ENCODE data around the gene COPA. TPM values are rescaled to one million over a fixed set of nuclear protein-coding genes. Genes with fewer than 3 reads are reported as not detected.

COPA gene
- total and polyA plus RNA-seq, 7 experiments from 2014 or later = 101 to 156 (median 118) TPM

GRCh38 chr1:160328184-160328583 lies 14.9 kb downstream of the COPA start:
- H3K4me1 ChIP-seq (ENCODE audit: control insufficient read depth in 2 of 2, insufficient read depth in 2 of 2, low read length in 2 of 2) = no peaks in the 10 kb centered on the region
- no peak for DNase-seq
- H3K36me3 ChIP-seq (ENCODE audit: control insufficient read depth in 2 of 3, insufficient read depth in 3 of 3, low read length in 3 of 3) = peaks cover 27 to 95% (median 49%) of the 10 kb centered on the region in 3 experiments
- H3K4me3 Mint-ChIP-seq = no peak overlapping the region
- no peak overlapping the region for H3K27ac ChIP-seq (ENCODE audit: low read depth, low read length)
- CTCF ChIA-PET = interaction anchor here (1.2 kb wide), 1 partner anchor 27 kb away, joined by 3 read pairs; no protein-coding TSS in a partner anchor
- H3K4me3 ChIP-seq (ENCODE audit: low read length) = no peak overlapping the region
- H3K9me3 ChIP-seq (ENCODE audit: control insufficient read depth in 2 of 3, low read length in 3 of 3) = no peaks in the 10 kb centered on the region
- H3K4me1 Mint-ChIP-seq = peaks cover 0 to 10% (median 5%) of the 10 kb centered on the region in 7 donors
- no peaks in the 10 kb centered on the region for H3K9me3 Mint-ChIP-seq
- H3K27me3 Mint-ChIP-seq = no peaks in the 10 kb centered on the region
- peaks cover 16 to 52% (median 28%) of the 10 kb centered on the region in 5 donors for H3K36me3 Mint-ChIP-seq
- intact Hi-C loops (cut with micrococcal nuclease) = no loop called here
- no peak for ATAC-seq
- POLR2A ChIA-PET = interaction anchor here (0.5 kb wide), 1 partner anchor 176 kb away, joined by 3 read pairs; no protein-coding TSS in a partner anchor
- H3K27ac Mint-ChIP-seq = peak overlapping the region in 2 of 9 donors; percentile 26 to 36
- H3K27me3 ChIP-seq (ENCODE audit: control insufficient read depth in 2 of 2, insufficient read depth in 2 of 2, low read length in 2 of 2) = no peaks in the 10 kb centered on the region

GRCh38 chr1:160326418-160326817 lies 16.6 kb downstream of the COPA start:
- peaks cover 16 to 56% (median 41%) of the 10 kb centered on the region in 5 donors for H3K36me3 Mint-ChIP-seq
- H3K9me3 Mint-ChIP-seq = no peaks in the 10 kb centered on the region
- no peak for DNase-seq
- Histone ChIP-seq H3K4me3 (ENCODE audit: low read length) (no peak overlapping the region), H3K9me3 (ENCODE audit: control insufficient read depth in 2 of 3, low read length in 3 of 3) (no peaks in the 10 kb centered on the region), H3K36me3 (ENCODE audit: control insufficient read depth in 2 of 3, insufficient read depth in 3 of 3, low read length in 3 of 3) (peaks cover 23 to 89% (median 45%) of the 10 kb centered on the region in 3 experiments), H3K27me3 (ENCODE audit: control insufficient read depth in 2 of 2, insufficient read depth in 2 of 2, low read length in 2 of 2) (no peaks in the 10 kb centered on the region), H3K4me1 (ENCODE audit: control insufficient read depth in 2 of 2, insufficient read depth in 2 of 2, low read length in 2 of 2) (no peaks in the 10 kb centered on the region), H3K27ac (ENCODE audit: low read depth, low read length) (no peak overlapping the region)
- ChIA-PET POLR2A (no interaction called here), CTCF (no interaction called here)
- H3K27me3 Mint-ChIP-seq = no peaks in the 10 kb centered on the region
- no peak for ATAC-seq
- no peak overlapping the region for H3K27ac Mint-ChIP-seq
- peaks cover 3 to 17% (median 11%) of the 10 kb centered on the region in 7 donors for H3K4me1 Mint-ChIP-seq
- no peak overlapping the region for H3K4me3 Mint-ChIP-seq
- intact Hi-C loops (cut with micrococcal nuclease) = no loop called here

- no peaks in the 10 kb centered on the region for H3K9me3 ChIP-seq (ENCODE audit: control insufficient read depth in 2 of 3, low read length in 3 of 3)
- ChIA-PET POLR2A (interaction anchor here (1.1 kb wide), 1 partner anchor 16 kb away, joined by 3 read pairs; no protein-coding TSS in a partner anchor), CTCF (no interaction called here)
- no peaks in the 10 kb centered on the region for H3K9me3 Mint-ChIP-seq
- H3K4me3 ChIP-seq (ENCODE audit: low read length) = no peak overlapping the region
- peak overlapping the region in 3 of 9 donors; percentile 12 to 41 (median 18) for H3K27ac Mint-ChIP-seq
- no peaks in the 10 kb centered on the region for H3K27me3 ChIP-seq (ENCODE audit: control insufficient read depth in 2 of 2, insufficient read depth in 2 of 2, low read length in 2 of 2)
- H3K36me3 ChIP-seq (ENCODE audit: control insufficient read depth in 2 of 3, insufficient read depth in 3 of 3, low read length in 3 of 3) = peaks cover 23 to 83% (median 43%) of the 10 kb centered on the region in 3 experiments
- no peaks in the 10 kb centered on the region for H3K27me3 Mint-ChIP-seq
- H3K4me1 ChIP-seq (ENCODE audit: control insufficient read depth in 2 of 2, insufficient read depth in 2 of 2, low read length in 2 of 2) = no peaks in the 10 kb centered on the region
- intact Hi-C loops (cut with micrococcal nuclease) = no loop called here
- H3K4me3 Mint-ChIP-seq = no peak overlapping the region
- H3K4me1 Mint-ChIP-seq = peaks cover 3 to 22% (median 17%) of the 10 kb centered on the region in 7 donors
- H3K36me3 Mint-ChIP-seq = peaks cover 12 to 56% (median 49%) of the 10 kb centered on the region in 5 donors
- DNase-seq (no peak), ATAC-seq (no peak)
- no peak overlapping the region for H3K27ac ChIP-seq (ENCODE audit: low read depth, low read length)
Observed at GRCh38 chr1:160325252-160325651, 17.8 kb downstream of the COPA start.

- Histone ChIP-seq H3K27ac (ENCODE audit: low read depth, low read length) (no peak overlapping the region), H3K4me3 (ENCODE audit: low read length) (no peak overlapping the region), H3K27me3 (ENCODE audit: control insufficient read depth in 2 of 2, insufficient read depth in 2 of 2, low read length in 2 of 2) (no peaks in the 10 kb centered on the region), H3K4me1 (ENCODE audit: control insufficient read depth in 2 of 2, insufficient read depth in 2 of 2, low read length in 2 of 2) (no peaks in the 10 kb centered on the region), H3K9me3 (ENCODE audit: control insufficient read depth in 2 of 3, low read length in 3 of 3) (no peaks in the 10 kb centered on the region), H3K36me3 (ENCODE audit: control insufficient read depth in 2 of 3, insufficient read depth in 3 of 3, low read length in 3 of 3) (peaks cover 26 to 80% (median 26%) of the 10 kb centered on the region in 3 experiments)
- H3K4me1 Mint-ChIP-seq = peaks cover 9 to 36% (median 29%) of the 10 kb centered on the region in 7 donors
- intact Hi-C loops (cut with micrococcal nuclease) = no loop called here
- no peaks in the 10 kb centered on the region for H3K27me3 Mint-ChIP-seq
- peaks cover 14 to 64% (median 58%) of the 10 kb centered on the region in 5 donors for H3K36me3 Mint-ChIP-seq
- H3K27ac Mint-ChIP-seq = peak overlapping the region in 1 of 9 donors; percentile 48
- DNase-seq (no peak), ATAC-seq (no peak)
- no peak overlapping the region for H3K4me3 Mint-ChIP-seq
- ChIA-PET POLR2A (no interaction called here), CTCF (no interaction called here)
- H3K9me3 Mint-ChIP-seq = peaks cover 0 to 3% (median 0%) of the 10 kb centered on the region in 11 donors
Observed at GRCh38 chr1:160322831-160323230, 20.2 kb downstream of the COPA start.

GRCh38 chr1:160315359-160315758 lies 27.7 kb downstream of the COPA start:
- CTCF ChIA-PET = no interaction called here
- Mint-ChIP-seq H3K4me3 (no peak overlapping the region), H3K27me3 (no peaks in the 10 kb centered on the region), H3K36me3 (peaks cover 38 to 87% (median 66%) of the 10 kb centered on the region in 5 donors), H3K9me3 (peaks cover 0 to 25% (median 12%) of the 10 kb centered on the region in 11 donors), H3K4me1 (peaks cover 9 to 27% (median 21%) of the 10 kb centered on the region in 7 donors), H3K27ac (peak overlapping the region in 2 of 9 donors; percentile 8 to 36)
- Histone ChIP-seq H3K36me3 (ENCODE audit: control insufficient read depth in 2 of 3, insufficient read depth in 3 of 3, low read length in 3 of 3) (peaks cover 24 to 90% (median 26%) of the 10 kb centered on the region in 3 experiments), H3K4me1 (ENCODE audit: control insufficient read depth in 2 of 2, insufficient read depth in 2 of 2, low read length in 2 of 2) (no peaks in the 10 kb centered on the region), H3K9me3 (ENCODE audit: control insufficient read depth in 2 of 3, low read length in 3 of 3) (peaks cover 0 to 7% (median 0%) of the 10 kb centered on the region in 3 experiments), H3K27me3 (ENCODE audit: control insufficient read depth in 2 of 2, insufficient read depth in 2 of 2, low read length in 2 of 2) (no peaks in the 10 kb centered on the region), H3K27ac (ENCODE audit: low read depth, low read length) (no peak overlapping the region), H3K4me3 (ENCODE audit: low read length) (no peak overlapping the region)
- DNase-seq (no peak), ATAC-seq (no peak)
- intact Hi-C loops (cut with micrococcal nuclease) = no loop called here
- POLR2A ChIA-PET = no interaction called here

GRCh38 chr1:160309571-160309970 lies 33.5 kb downstream of the COPA start:
- CTCF ChIA-PET = no interaction called here
- Histone ChIP-seq H3K27me3 (ENCODE audit: control insufficient read depth in 2 of 2, insufficient read depth in 2 of 2, low read length in 2 of 2) (no peaks in the 10 kb centered on the region), H3K36me3 (ENCODE audit: control insufficient read depth in 2 of 3, insufficient read depth in 3 of 3, low read length in 3 of 3) (peaks cover 40 to 88% (median 47%) of the 10 kb centered on the region in 3 experiments), H3K4me1 (ENCODE audit: control insufficient read depth in 2 of 2, insufficient read depth in 2 of 2, low read length in 2 of 2) (no peaks in the 10 kb centered on the region), H3K9me3 (ENCODE audit: control insufficient read depth in 2 of 3, low read length in 3 of 3) (no peaks in the 10 kb centered on the region), H3K4me3 (ENCODE audit: low read length) (no peak overlapping the region), H3K27ac (ENCODE audit: low read depth, low read length) (no peak overlapping the region)
- intact Hi-C loops (cut with micrococcal nuclease) = no loop called here
- peaks cover 0 to 2% (median 0%) of the 10 kb centered on the region in 7 donors for H3K4me1 Mint-ChIP-seq
- ATAC-seq (no peak), DNase-seq (no peak)
- peaks cover 28 to 70% (median 41%) of the 10 kb centered on the region in 5 donors for H3K36me3 Mint-ChIP-seq
- no peak overlapping the region for H3K4me3 Mint-ChIP-seq
- no peaks in the 10 kb centered on the region for H3K27me3 Mint-ChIP-seq
- peak overlapping the region in 4 of 9 donors; percentile 28 to 41 (median 35) for H3K27ac Mint-ChIP-seq
- H3K9me3 Mint-ChIP-seq = no peaks in the 10 kb centered on the region
- POLR2A ChIA-PET = interaction anchor here (0.7 kb wide), 1 partner anchor 32 kb away, joined by 3 read pairs; no protein-coding TSS in a partner anchor

- Histone ChIP-seq H3K36me3 (ENCODE audit: control insufficient read depth in 2 of 3, insufficient read depth in 3 of 3, low read length in 3 of 3) (peaks cover 40 to 88% (median 47%) of the 10 kb centered on the region in 3 experiments), H3K4me1 (ENCODE audit: control insufficient read depth in 2 of 2, insufficient read depth in 2 of 2, low read length in 2 of 2) (no peaks in the 10 kb centered on the region), H3K27ac (ENCODE audit: low read depth, low read length) (no peak overlapping the region), H3K4me3 (ENCODE audit: low read length) (no peak overlapping the region), H3K27me3 (ENCODE audit: control insufficient read depth in 2 of 2, insufficient read depth in 2 of 2, low read length in 2 of 2) (no peaks in the 10 kb centered on the region), H3K9me3 (ENCODE audit: control insufficient read depth in 2 of 3, low read length in 3 of 3) (no peaks in the 10 kb centered on the region)
- ATAC-seq = no peak
- no peaks in the 10 kb centered on the region for H3K9me3 Mint-ChIP-seq
- DNase-seq = no peak
- H3K27me3 Mint-ChIP-seq = no peaks in the 10 kb centered on the region
- H3K36me3 Mint-ChIP-seq = peaks cover 28 to 66% (median 40%) of the 10 kb centered on the region in 5 donors
- ChIA-PET CTCF (no interaction called here), POLR2A (interaction anchor here (1.0 kb wide), 1 partner anchor 16 kb away, joined by 3 read pairs; no protein-coding TSS in a partner anchor)
- intact Hi-C loops (cut with micrococcal nuclease) = no loop called here
- H3K4me3 Mint-ChIP-seq = no peak overlapping the region
- peaks cover 0 to 2% (median 0%) of the 10 kb centered on the region in 7 donors for H3K4me1 Mint-ChIP-seq
- H3K27ac Mint-ChIP-seq = peak overlapping the region in 4 of 9 donors; percentile 28 to 41 (median 35)
Observed at GRCh38 chr1:160309185-160309557, 33.9 kb downstream of the COPA start.

All from naive thymus-derived CD4-positive, alpha-beta T cell (primary cell).